IMR-90 (cell line): Measurements from ENCODE around the gene NPDC1. TPM values are rescaled to one million over a fixed set of nuclear protein-coding genes. Genes with fewer than 3 reads are reported as not detected.
A peak's percentile ranks its signal among the peaks of the same experiment; 100 is the strongest.

Source experiments
- ATAC-seq: fragments of 200-7000 bp; cut with Tn5 transposase; 2 replicates; pipeline ENCODE4 v1.9.1; 2020; ENCODE audit warnings: low read depth, mild to moderate bottlenecking, moderate library complexity
- BruUV-seq: library from RNA; stranded (reverse); fragments of 400-500 nt; replicated peaks from 2 replicates; lab custom pipeline; 2021; lab: Mats Ljungman, UMichigan
- CTCF ChIA-PET: fragments of 300-600 bp; formaldehyde crosslinking; extraction: SDS; loops from one replicate; lab custom pipeline; 2021; ENCODE audit warnings: antibody characterized with exemption; lab: Yijun Ruan, JAX
- POLR2A ChIA-PET: fragments of 300-600 bp; sonication (Branson Sonifier 250); formaldehyde crosslinking; loops from one replicate; lab custom pipeline; 2022; ENCODE audit warnings: antibody characterized with exemption; ENCODE audit not compliant: unreplicated experiment; lab: Charles Lee
- DNase-seq: peaks from one replicate; pipeline ENCODE4 v3.0.0; 2013
- H2AFZ ChIP-seq: replicated peaks from 2 replicates; pipeline ENCODE3; 2013; ENCODE audit warnings: low read length, mild to moderate bottlenecking; ENCODE audit not compliant: poor library complexity
- H2AK5ac ChIP-seq: 2 replicates; pipeline ENCODE4 v1.6.1; 2013; ENCODE audit warnings: low read depth, low read length, inconsistent platforms
- H2AK9ac ChIP-seq: replicated peaks from 2 replicates; pipeline ENCODE3; 2013; ENCODE audit warnings: mild to moderate bottlenecking, low read depth, low read length, moderate library complexity; ENCODE audit not compliant: poor library complexity
- H2BK120ac ChIP-seq: 2 replicates; pipeline ENCODE4 v1.6.1; 2013; ENCODE audit warnings: low read depth, low read length, inconsistent platforms
- H2BK15ac ChIP-seq: 3 replicates; pipeline ENCODE4 v1.6.1; 2013; ENCODE audit warnings: low read depth, low read length, inconsistent platforms
- H2BK20ac ChIP-seq: 2 replicates; pipeline ENCODE4 v1.6.1; 2013; ENCODE audit warnings: low read depth, mild to moderate bottlenecking, inconsistent platforms, low read length, moderate library complexity
- H2BK5ac ChIP-seq: 2 replicates; pipeline ENCODE4 v1.6.1; 2013; ENCODE audit warnings: mild to moderate bottlenecking, low read depth, low read length, inconsistent platforms; ENCODE audit not compliant: poor library complexity, severe bottlenecking
- H3K14ac ChIP-seq: replicated peaks from 2 replicates; pipeline ENCODE4 v1.6.1; 2013; ENCODE audit warnings: low read depth, low read length, inconsistent platforms
- H3K18ac ChIP-seq: 2 replicates; pipeline ENCODE4 v1.6.1; 2013; ENCODE audit warnings: low read depth, low read length, control low read depth
- H3K23ac ChIP-seq: 2 replicates; pipeline ENCODE4 v1.6.1; 2013; ENCODE audit warnings: low read depth, low read length, inconsistent platforms
- H3K27ac ChIP-seq: 2 replicates; pipeline ENCODE4 v1.5.1; 2013; ENCODE audit warnings: mild to moderate bottlenecking, control low read depth, low read length; ENCODE audit not compliant: insufficient read depth
- H3K27me3 ChIP-seq: 2 replicates; pipeline ENCODE4 v1.6.1; 2013; ENCODE audit warnings: low read length; ENCODE audit not compliant: control insufficient read depth, insufficient read depth
- H3K36me3 ChIP-seq: 2 replicates; pipeline ENCODE4 v1.6.1; 2013; ENCODE audit warnings: low read length, mixed read lengths; ENCODE audit not compliant: control insufficient read depth, insufficient read depth
- H3K4ac ChIP-seq: 2 replicates; pipeline ENCODE4 v1.6.1; 2013; ENCODE audit warnings: low read depth, low read length, inconsistent platforms
- H3K4me1 ChIP-seq: 2 replicates; pipeline ENCODE4 v1.6.1; 2013; ENCODE audit warnings: low read length, mixed read lengths; ENCODE audit not compliant: control insufficient read depth, insufficient read depth
- H3K4me2 ChIP-seq: 2 replicates; pipeline ENCODE4 v1.6.1; 2013; ENCODE audit warnings: low read depth, mild to moderate bottlenecking, control low read depth, low read length, moderate library complexity
- H3K4me3 ChIP-seq: 2 replicates; pipeline ENCODE4 v1.5.1; 2013; ENCODE audit warnings: low read depth, mild to moderate bottlenecking, control low read depth, low read length, moderate library complexity; ENCODE audit not compliant: insufficient read depth
- H3K56ac ChIP-seq: 2 replicates; pipeline ENCODE4 v1.6.1; 2013; ENCODE audit warnings: low read length, inconsistent platforms; ENCODE audit not compliant: insufficient read depth; ENCODE audit errors: extremely low read depth
- H3K79me1 ChIP-seq, 2 experiments: 2 replicates each; pipeline ENCODE4 v1.6.1; 2013; ENCODE audit warnings: low read length in 2 of 2, inconsistent platforms in 1 of 2, low read depth in 1 of 2
- H3K9ac ChIP-seq: 2 replicates; pipeline ENCODE4 v1.6.1; 2013; ENCODE audit warnings: low read depth, low read length, control low read depth
- H3K9me1 ChIP-seq: 2 replicates; pipeline ENCODE4 v1.6.1; 2013; ENCODE audit warnings: low read length, inconsistent platforms; ENCODE audit not compliant: insufficient read depth
- H3K9me3 ChIP-seq: 2 replicates; pipeline ENCODE4 v1.6.1; 2013; ENCODE audit warnings: low read length; ENCODE audit not compliant: control insufficient read depth, insufficient read depth
- H4K20me1 ChIP-seq: 2 replicates; pipeline ENCODE4 v1.6.1; 2013; ENCODE audit warnings: low read length, inconsistent platforms; ENCODE audit not compliant: insufficient read depth
- H4K5ac ChIP-seq: 2 replicates; pipeline ENCODE4 v1.6.1; 2013; ENCODE audit warnings: mild to moderate bottlenecking, low read depth, low read length, control low read depth
- H4K8ac ChIP-seq, 2 experiments: 2 replicates each; pipeline ENCODE4 v1.6.1; 2013; ENCODE audit warnings: low read depth in 2 of 2, low read length in 2 of 2, control low read depth in 1 of 2, inconsistent platforms in 1 of 2
- H4K91ac ChIP-seq: 2 replicates; pipeline ENCODE4 v1.6.1; 2013; ENCODE audit warnings: low read depth, low read length, inconsistent platforms; ENCODE audit not compliant: insufficient read depth
- BHLHE40 ChIP-seq: fragments of 150-350 bp; IDR thresholded peaks from 2 replicates; pipeline ENCODE4 v1.6.1; 2016; ENCODE audit warnings: mild to moderate bottlenecking, low read depth, low read length
- CEBPB ChIP-seq: IDR thresholded peaks from 2 replicates; pipeline ENCODE4 v1.6.1; 2012; ENCODE audit warnings: low read depth, low read length, improper control_type of control experiment
- CHD1 ChIP-seq: IDR thresholded peaks from 2 replicates; pipeline ENCODE4 v1.6.1; 2012; ENCODE audit warnings: low read depth, low read length, improper control_type of control experiment
- CTCF ChIP-seq: conservative IDR thresholded peaks from 2 replicates; pipeline ENCODE4 v1.5.1; 2012; ENCODE audit warnings: mild to moderate bottlenecking, low read depth, low read length, improper control_type of control experiment
- ELK1 ChIP-seq: fragments of 150-350 bp; IDR thresholded peaks from 2 replicates; pipeline ENCODE4 v1.6.1; 2016; ENCODE audit warnings: low read depth, mild to moderate bottlenecking, low read length, moderate library complexity, borderline replicate concordance
- FOS ChIP-seq: fragments of 150-350 bp; IDR thresholded peaks from 2 replicates; pipeline ENCODE4 v1.6.1; 2016; ENCODE audit warnings: low read depth, low read length
- MAFK ChIP-seq: IDR thresholded peaks from 2 replicates; pipeline ENCODE4 v1.6.1; 2012; ENCODE audit warnings: low read depth, low read length, improper control_type of control experiment
- MAZ ChIP-seq: IDR thresholded peaks from 2 replicates; pipeline ENCODE4 v1.6.1; 2012; ENCODE audit warnings: low read depth, mild to moderate bottlenecking, low read length, improper control_type of control experiment, moderate library complexity, borderline replicate concordance
- MXI1 ChIP-seq: IDR thresholded peaks from 2 replicates; pipeline ENCODE4 v1.6.1; 2012; ENCODE audit warnings: low read depth, mild to moderate bottlenecking, low read length, moderate library complexity, borderline replicate concordance
- POLR2A ChIP-seq: IDR thresholded peaks from 2 replicates; pipeline ENCODE4 v1.6.1; 2012; ENCODE audit warnings: mild to moderate bottlenecking, low read depth, low read length
- RCOR1 ChIP-seq: IDR thresholded peaks from 2 replicates; pipeline ENCODE4 v1.6.1; 2012; ENCODE audit warnings: mild to moderate bottlenecking, low read length, improper control_type of control experiment; ENCODE audit not compliant: insufficient replicate concordance
- RFX5 ChIP-seq: IDR thresholded peaks from 2 replicates; pipeline ENCODE4 v1.8.0; 2012; ENCODE audit warnings: low read depth, mild to moderate bottlenecking, low read length, moderate library complexity
- USF2 ChIP-seq: fragments of 150-350 bp; IDR thresholded peaks from 2 replicates; pipeline ENCODE4 v1.6.1; 2017; ENCODE audit warnings: mild to moderate bottlenecking, antibody characterized with exemption, low read length, low read depth
- WGBS, 2 experiments: methylation state at CpG; one replicate each; pipeline versions ENCODE4 v1.1.5 to v1.1.7; 2013; ENCODE audit warnings: missing lambda C conversion rate in 2 of 2; ENCODE audit not compliant: insufficient read length in 1 of 2; ENCODE audit errors: extremely low coverage in 2 of 2; 5-methylcytosine and 5-hydroxymethylcytosine counted together
- dilution Hi-C: fragments of 300-500 bp; cut with HindIII; formaldehyde crosslinking; loops from one replicate; pipeline ENCODE4 v1.14.3; 2018; ENCODE audit warnings: low sequenced_read_pairs; ENCODE audit not compliant: unreplicated experiment
- in situ Hi-C: fragments of 300-500 bp; cut with MboI; formaldehyde crosslinking; loops from 3 replicates; pipeline ENCODE4 v1.14.3; 2019; ENCODE audit warnings: low sequenced_read_pairs, inconsistent platforms, mixed read lengths
- intact Hi-C: fragments of 100-400 bp; cut with micrococcal nuclease; formaldehyde crosslinking; loops from 2 replicates; pipeline ENCODE4 v1.10.0; 2022
- polyA plus RNA-seq, 3 experiments: library from polyadenylated mRNA; depleted of rRNA; stranded (reverse); fragments of >200 nt; gene quantifications; 2 replicates each; pipeline ENCODE4 v1.2.3, GENCODE V29; 2012; ENCODE audit warnings: low replicate concordance in 1 of 3
- total RNA-seq: library from RNA; depleted of rRNA; stranded (reverse); fragments of >200 nt; gene quantifications from 2 replicates; pipeline ENCODE4 v1.2.3, GENCODE V29; 2012

Gene NPDC1
- total and polyA plus RNA-seq, 2 of the 4 experiments (the other 2 are of a cell fraction) = 2.7 to 58.1 TPM

- POLR2A ChIA-PET = no interaction called here
- Histone ChIP-seq H3K14ac (no peak overlapping the region), H3K56ac (no peak overlapping the region), H3K36me3 (peaks cover 24% of the 10 kb centered on the region; the same call in 1 of the 2 replicates), H2BK5ac (peak overlapping the region; percentile 87), H2BK120ac (peak overlapping the region; percentile 64), H3K18ac (no peak overlapping the region), H2AK5ac (peak overlapping the region; percentile 76; the same call in 1 of the 2 replicates), H4K8ac (peak overlapping the region in 1 of 2 experiments; percentile 28; a peak in 1 of 4 replicates), H3K4me3 (no peak overlapping the region), H3K9ac (no peak overlapping the region), H2AK9ac (peak overlapping the region; percentile 71), H2BK20ac (no peak overlapping the region), H3K4ac (peak overlapping the region; percentile 78), H3K27me3 (no peaks in the 10 kb centered on the region), H3K4me2 (no peak overlapping the region), H2BK15ac (no peak overlapping the region), H2AFZ (peak overlapping the region; percentile 26), H3K79me1 (peaks cover 15 to 55% of the 10 kb centered on the region in 2 experiments), H3K4me1 (peaks cover 15% of the 10 kb centered on the region), H4K20me1 (peaks cover 10% of the 10 kb centered on the region), H3K27ac (peak overlapping the region; percentile 65; the same call in 1 of the 2 replicates), H4K5ac (no peak overlapping the region), H3K9me3 (no peaks in the 10 kb centered on the region), H3K9me1 (peaks cover 6% of the 10 kb centered on the region), H3K23ac (no peak overlapping the region), H4K91ac (peak overlapping the region; percentile 85; the same call in 1 of the 2 replicates)
- WGBS, 2 experiments = 90% methylated on average over 10 of the region's 16 CpGs; no CpG with 5 or more reads in 1 of the 2 experiments
- ATAC-seq (no peak), DNase-seq (no peak)
- TF ChIP-seq CTCF (no peak), MAZ (no peak), FOS (no peak), CHD1 (no peak), BHLHE40 (no peak), USF2 (no peak), CEBPB (no peak), RFX5 (no peak), POLR2A (no peak), MXI1 (no peak), MAFK (no peak), ELK1 (no peak), RCOR1 (no peak)
- intact Hi-C loops = no loop called here
- CTCF ChIA-PET = interaction anchor here (0.7 to 0.9 kb wide), 2 partner anchors 18 to 36 kb away, joined by 3 to 6 read pairs; no protein-coding TSS in a partner anchor
- in situ Hi-C loops = no loop called here
- dilution Hi-C loops = no loop called here
- BruUV-seq = no TSS peak
Measured at GRCh38 chr9:137082222-137082924, 36.4 kb upstream of the NPDC1 start.
